MM.1S (cell line): ENCODE results near the gene HIPK2.

Source experiments
- DNase-seq: peaks from one replicate; pipeline ENCODE4 v3.0.0-alpha.2; 2015
- H2AFZ ChIP-seq: fragments of 300-600 bp; sonication (generic); 2 replicates; pipeline ENCODE4 v1.6.0; 2016; ENCODE audit warnings: antibody characterized with exemption, low read length
- H3F3A ChIP-seq: fragments of 300-600 bp; sonication (generic); 2 replicates; pipeline ENCODE4 v1.6.1; 2016; ENCODE audit warnings: mild to moderate bottlenecking, antibody characterized with exemption, low read length, moderate library complexity, mixed read lengths; ENCODE audit not compliant: insufficient read depth
- H3K27ac ChIP-seq: fragments of 300-600 bp; sonication (generic); 2 replicates; pipeline ENCODE4 v1.5.1; 2016; ENCODE audit warnings: mild to moderate bottlenecking, low read length
- H3K27me3 ChIP-seq: fragments of 300-600 bp; sonication (generic); replicated peaks from 2 replicates; pipeline ENCODE4 v1.6.0; 2016; ENCODE audit warnings: low read length; ENCODE audit not compliant: insufficient read depth
- H3K36me3 ChIP-seq: fragments of 300-600 bp; sonication (generic); replicated peaks from 2 replicates; pipeline ENCODE4 v1.6.1; 2016; ENCODE audit warnings: mild to moderate bottlenecking, low read length, mixed read lengths; ENCODE audit not compliant: insufficient read depth
- H3K4me1 ChIP-seq: fragments of 300-600 bp; sonication (generic); 2 replicates; pipeline ENCODE4 v1.6.1; 2016; ENCODE audit warnings: low read length, mixed read lengths
- H3K4me2 ChIP-seq: fragments of 300-600 bp; sonication (generic); 2 replicates; pipeline ENCODE4 v1.6.0; 2016; ENCODE audit warnings: low read depth, low read length
- H3K4me3 ChIP-seq: fragments of 300-600 bp; sonication (generic); 2 replicates; pipeline ENCODE4 v1.5.1; 2016; ENCODE audit warnings: low read length, mixed read lengths
- H3K79me2 ChIP-seq: fragments of 300-600 bp; sonication (generic); 2 replicates; pipeline ENCODE4 v1.6.1; 2016; ENCODE audit warnings: mixed run types, low read length, mixed read lengths
- H3K9ac ChIP-seq: fragments of 300-600 bp; sonication (generic); 2 replicates; pipeline ENCODE4 v1.6.1; 2016; ENCODE audit warnings: low read length, mixed read lengths
- H3K9me2 ChIP-seq: fragments of 300-600 bp; sonication (generic); replicated peaks from 2 replicates; pipeline ENCODE4 v1.6.1; 2016; ENCODE audit warnings: mild to moderate bottlenecking, low read length, mixed read lengths; ENCODE audit not compliant: insufficient read depth
- H3K9me3 ChIP-seq: fragments of 300-600 bp; sonication (generic); replicated peaks from 2 replicates; pipeline ENCODE4 v1.6.1; 2016; ENCODE audit warnings: mild to moderate bottlenecking, low read length, mixed read lengths; ENCODE audit not compliant: insufficient read depth
- H4K20me1 ChIP-seq: fragments of 300-600 bp; sonication (generic); 2 replicates; pipeline ENCODE4 v1.6.1; 2016; ENCODE audit warnings: mild to moderate bottlenecking, low read length, moderate library complexity, mixed read lengths; ENCODE audit not compliant: insufficient read depth
- CTCF ChIP-seq: fragments of 300-600 bp; sonication (generic); IDR thresholded peaks from 2 replicates; pipeline ENCODE4 v1.5.1; 2016; ENCODE audit warnings: antibody characterized with exemption, low read length, mixed read lengths
- EZH2 ChIP-seq: fragments of 300-600 bp; sonication (generic); optimal IDR thresholded peaks from 2 replicates; pipeline ENCODE3; 2017; ENCODE audit warnings: low read depth, mild to moderate bottlenecking, antibody characterized with exemption, low read length, mixed read lengths
- EZH2phosphoT487 ChIP-seq: fragments of 300-600 bp; sonication (generic); IDR thresholded peaks from 2 replicates; pipeline ENCODE4 v1.6.1; 2018; ENCODE audit warnings: antibody characterized with exemption, low read length

HIPK2 gene

DNA sequence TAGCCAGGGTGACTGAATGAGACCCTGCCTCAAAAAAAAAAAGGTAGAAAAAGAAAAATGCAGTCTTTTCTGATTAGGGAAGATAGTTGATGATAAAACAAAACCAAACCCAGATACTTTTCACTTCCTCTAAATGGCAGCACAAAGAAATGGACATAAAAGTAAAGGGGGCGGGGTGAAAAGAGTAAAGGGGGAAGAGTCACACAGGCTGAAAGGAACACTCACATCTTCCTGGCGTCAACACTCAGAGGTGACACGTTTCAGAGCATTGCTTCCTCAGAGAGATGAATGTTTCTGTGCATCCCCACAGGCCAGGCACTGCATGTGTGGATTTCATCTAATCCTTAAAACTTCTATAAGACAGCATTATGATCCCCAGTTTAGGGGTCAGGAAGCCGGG, 81.2 kb downstream of the HIPK2 start:
- no peaks in the 10 kb centered on the region for H4K20me1 ChIP-seq
- TF ChIP-seq CTCF = no peak
- TF ChIP-seq EZH2phosphoT487 = no peak
- no peak for TF ChIP-seq EZH2
- H3K9me2 ChIP-seq = no peaks in the 10 kb centered on the region
- H3K4me2 ChIP-seq = no peak overlapping the region
- no peak overlapping the region for H3K4me3 ChIP-seq
- H3K36me3 ChIP-seq = no peaks in the 10 kb centered on the region
- H3K27ac ChIP-seq = no peak overlapping the region
- no peaks in the 10 kb centered on the region for H3K27me3 ChIP-seq
- no peaks in the 10 kb centered on the region for H3K9me3 ChIP-seq
- 0 out of 2 replicates have a peak, but pooled peaks cover 5% of the 10 kb centered on the region for H3K4me1 ChIP-seq
- no peak overlapping the region for H3K9ac ChIP-seq
- no peak overlapping the region for H2AFZ ChIP-seq
- H3F3A ChIP-seq = no peaks in the 10 kb centered on the region
- H3K79me2 ChIP-seq = peaks cover 29% of the 10 kb centered on the region
- DNase-seq = no peak

GRCh38 chr7:139695588-139695987, 82.2 kb downstream of the HIPK2 start:
- no peaks in the 10 kb centered on the region for H3K9me2 ChIP-seq
- H4K20me1 ChIP-seq = no peaks in the 10 kb centered on the region
- H3K36me3 ChIP-seq = no peaks in the 10 kb centered on the region
- no peaks in the 10 kb centered on the region for H3F3A ChIP-seq
- H3K27ac ChIP-seq = no peak overlapping the region
- no peaks in the 10 kb centered on the region for H3K9me3 ChIP-seq
- TF ChIP-seq CTCF = no peak
- no peak for TF ChIP-seq EZH2phosphoT487
- H3K79me2 ChIP-seq = peaks cover 34% of the 10 kb centered on the region
- H3K4me3 ChIP-seq = no peak overlapping the region
- 0 out of 2 replicates have a peak, but pooled peaks cover 5% of the 10 kb centered on the region for H3K4me1 ChIP-seq
- no peak overlapping the region for H3K9ac ChIP-seq
- H3K27me3 ChIP-seq = no peaks in the 10 kb centered on the region
- no peak overlapping the region for H3K4me2 ChIP-seq
- no peak overlapping the region for H2AFZ ChIP-seq
- no peak for DNase-seq

GRCh38 chr7:139695051-139695450, 82.7 kb downstream of the HIPK2 start:
- 0 out of 2 replicates have a peak, but pooled peaks cover 5% of the 10 kb centered on the region for H3K4me1 ChIP-seq
- H3K27me3 ChIP-seq = no peaks in the 10 kb centered on the region
- no peak overlapping the region for H3K9ac ChIP-seq
- no peaks in the 10 kb centered on the region for H3F3A ChIP-seq
- no peaks in the 10 kb centered on the region for H3K36me3 ChIP-seq
- H3K9me2 ChIP-seq = no peaks in the 10 kb centered on the region
- no peak overlapping the region for H3K4me3 ChIP-seq
- no peak for DNase-seq
- H2AFZ ChIP-seq = no peak overlapping the region
- H4K20me1 ChIP-seq = no peaks in the 10 kb centered on the region
- peaks cover 34% of the 10 kb centered on the region for H3K79me2 ChIP-seq
- H3K9me3 ChIP-seq = no peaks in the 10 kb centered on the region
- no peak overlapping the region for H3K4me2 ChIP-seq
- no peak overlapping the region for H3K27ac ChIP-seq
- TF ChIP-seq EZH2phosphoT487 (no peak), EZH2 (no peak), CTCF (no peak)

DNA sequence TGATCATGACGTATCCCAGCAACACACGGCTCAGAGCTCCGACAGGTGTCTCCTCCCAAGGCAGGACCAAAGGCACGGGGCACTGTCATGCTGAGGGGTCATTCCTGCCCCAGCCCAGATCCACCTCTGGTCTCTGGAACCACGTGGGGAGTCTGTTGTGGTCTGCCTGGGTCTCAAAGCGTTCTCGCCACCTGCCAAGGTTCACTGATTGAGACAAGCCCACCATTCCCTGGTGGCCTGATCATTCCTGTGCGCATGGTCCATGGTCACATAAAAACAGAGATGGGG, 83.5 kb downstream of the HIPK2 start:
- Histone ChIP-seq H3K4me2 (no peak overlapping the region), H3K36me3 (0 out of 2 replicates have a peak, but pooled peaks cover 1% of the 10 kb centered on the region), H3K4me1 (0 out of 2 replicates have a peak, but pooled peaks cover 5% of the 10 kb centered on the region), H3K9me2 (no peaks in the 10 kb centered on the region), H3K4me3 (no peak overlapping the region), H3K27me3 (no peaks in the 10 kb centered on the region), H3K79me2 (peaks cover 29% of the 10 kb centered on the region), H3K27ac (no peak overlapping the region), H3K9ac (no peak overlapping the region), H4K20me1 (no peaks in the 10 kb centered on the region), H3F3A (no peaks in the 10 kb centered on the region), H2AFZ (no peak overlapping the region), H3K9me3 (no peaks in the 10 kb centered on the region)
- DNase-seq = no peak
- TF ChIP-seq EZH2phosphoT487 = no peak
- no peak for TF ChIP-seq EZH2
- no peak for TF ChIP-seq CTCF
